GM12865 (cell line): Measurements from ENCODE around the gene MANBA.

Source experiments
- DNase-seq: peaks from one replicate; pipeline ENCODE4 v3.0.0; 2010; ENCODE audit warnings: low read depth
- H3K4me3 ChIP-seq: 2 replicates; pipeline ENCODE4 v1.5.1; 2011; ENCODE audit warnings: mild to moderate bottlenecking, low read depth, low read length, control low read depth
- CTCF ChIP-seq: IDR thresholded peaks from 2 replicates; pipeline ENCODE4 v1.5.1; 2011; ENCODE audit warnings: low read length, control low read depth, low read depth, inconsistent platforms; ENCODE audit not compliant: insufficient read depth; ENCODE audit errors: missing control alignments

The MANBA gene

DNA sequence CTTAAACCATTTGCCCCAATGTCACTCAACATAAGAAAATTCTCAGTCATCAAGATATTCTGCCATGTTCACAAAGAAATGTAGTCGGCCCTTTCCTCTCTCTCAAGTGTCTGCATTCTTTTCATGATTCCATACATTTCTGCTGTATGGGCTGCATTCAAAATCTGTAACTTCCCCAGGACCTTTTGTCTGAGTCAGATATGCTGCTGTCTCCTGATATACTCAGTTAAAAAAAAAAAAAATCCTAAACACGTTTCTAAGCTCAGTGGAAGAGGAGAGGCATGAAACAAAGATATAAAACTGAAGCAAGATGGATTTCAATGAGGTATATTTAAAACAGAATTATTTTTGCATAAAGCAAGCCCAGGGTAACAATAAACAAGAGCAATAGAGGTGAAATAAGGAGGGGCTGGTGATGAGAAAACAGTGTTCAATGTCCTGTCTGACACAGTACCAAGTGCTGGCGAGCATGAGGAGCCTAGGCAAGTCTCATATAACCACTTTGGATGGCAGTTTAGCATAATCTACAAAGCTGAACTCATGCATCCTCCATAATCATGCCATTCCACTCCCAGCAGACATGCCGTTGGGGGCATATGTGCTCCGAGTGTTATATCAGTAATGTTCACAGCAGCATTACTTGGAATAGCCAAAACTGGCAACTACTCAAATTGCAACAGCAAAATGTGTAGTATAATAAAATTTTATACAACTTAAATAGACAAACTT, 76.7 kb downstream of the MANBA start:
- TF ChIP-seq CTCF: no peak
- H3K4me3 ChIP-seq: no peak overlapping the region
- DNase-seq: no peak

DNA sequence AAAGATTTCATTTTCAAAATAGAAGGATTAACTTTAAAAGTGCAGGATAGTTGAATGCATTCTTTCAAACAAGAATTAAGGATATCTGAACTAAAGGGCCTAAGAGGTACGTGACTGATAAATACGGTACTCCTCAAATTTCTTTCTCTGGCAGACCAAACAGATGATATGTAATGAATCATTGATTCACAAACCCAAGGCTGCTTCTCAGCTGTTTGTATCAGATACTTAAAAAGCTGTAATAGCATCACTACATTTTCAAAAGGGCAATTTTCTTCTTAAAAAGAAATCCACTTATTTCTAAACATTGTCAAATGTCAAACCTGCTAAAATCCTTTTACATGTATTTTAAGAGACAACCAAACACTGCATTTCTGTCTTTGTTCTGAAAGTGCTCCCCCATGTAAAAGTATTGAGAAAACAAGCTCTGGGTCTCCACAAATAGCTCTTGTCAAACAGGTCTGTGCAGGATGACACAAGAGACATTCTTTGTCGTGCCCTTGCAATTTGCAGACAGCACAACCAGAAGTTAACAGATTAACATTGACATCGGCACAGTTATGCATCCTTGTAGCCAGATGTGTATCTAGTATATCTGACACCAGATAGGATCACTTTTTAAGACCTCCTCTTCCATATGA, 82.0 kb downstream of the MANBA start:
- TF ChIP-seq CTCF: no peak
- no peak for DNase-seq
- no peak overlapping the region for H3K4me3 ChIP-seq

GRCh38 chr4:102678107-102678506, 82.7 kb downstream of the MANBA start:
- no peak for TF ChIP-seq CTCF
- DNase-seq: no peak
- no peak overlapping the region for H3K4me3 ChIP-seq

DNA sequence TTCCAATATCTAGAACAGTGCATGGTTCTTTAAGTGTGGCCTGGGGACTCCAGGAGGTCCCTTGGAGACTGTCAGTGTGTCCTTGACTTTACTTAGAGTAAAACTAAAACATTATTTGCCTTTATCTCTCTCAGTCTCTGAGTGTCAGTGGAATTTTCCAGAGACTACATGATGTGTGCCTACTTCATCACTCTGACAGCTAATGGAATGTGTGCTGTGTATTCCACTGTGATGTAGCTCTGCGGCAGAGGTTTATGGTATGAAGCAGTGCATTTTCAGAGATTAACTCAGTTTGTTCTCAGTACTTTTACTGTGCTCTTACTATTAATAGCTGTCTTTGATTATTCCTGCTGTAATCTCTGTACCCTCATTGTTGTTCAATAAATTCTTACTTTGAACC, 85.6 kb downstream of the MANBA start:
- DNase-seq: no peak

GRCh38 chr4:102667001-102667400, 93.8 kb downstream of the MANBA start:
- no peak for TF ChIP-seq CTCF
- H3K4me3 ChIP-seq: no peak overlapping the region
- DNase-seq: no peak

More for the DNA sequence above, 85.6 kb downstream of the MANBA start:
- no peak overlapping the region for H3K4me3 ChIP-seq
- TF ChIP-seq CTCF: no peak

DNA sequence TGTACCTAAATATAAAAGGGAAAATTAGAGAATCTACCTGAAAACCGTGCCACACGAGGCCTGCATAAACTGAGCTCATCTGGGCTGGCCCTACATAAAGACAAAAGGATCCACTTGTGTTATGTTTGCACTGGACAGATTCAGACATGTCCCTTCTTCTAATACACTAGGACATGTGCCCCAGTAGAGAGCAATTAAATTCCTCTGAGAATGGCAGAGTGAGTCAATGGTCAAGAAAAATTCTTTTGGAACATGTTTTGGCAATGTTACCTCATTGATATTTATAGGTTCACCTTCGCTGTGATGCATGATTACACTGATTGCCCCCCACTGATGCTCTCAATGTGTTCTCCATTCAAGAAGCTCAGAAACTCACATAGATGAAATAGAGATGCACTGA, 95.2 kb downstream of the MANBA start:
- DNase-seq: no peak
- TF ChIP-seq CTCF: no peak
- no peak overlapping the region for H3K4me3 ChIP-seq

- H3K4me3 ChIP-seq: no peak overlapping the region
- TF ChIP-seq CTCF: no peak
- DNase-seq: no peak
Observed at GRCh38 chr4:102663073-102663472, 97.7 kb downstream of the MANBA start.
